Measurements from ENCODE around the gene SATL1. TPM values are rescaled to one million over a fixed set of nuclear protein-coding genes. Genes with fewer than 3 reads are reported as not detected.

SATL1 gene
- total and polyA plus RNA-seq, 2 of the 13 experiments (the other 11 are each of a cell fraction or from before 2014, with no cell fraction given): not detected

DNA sequence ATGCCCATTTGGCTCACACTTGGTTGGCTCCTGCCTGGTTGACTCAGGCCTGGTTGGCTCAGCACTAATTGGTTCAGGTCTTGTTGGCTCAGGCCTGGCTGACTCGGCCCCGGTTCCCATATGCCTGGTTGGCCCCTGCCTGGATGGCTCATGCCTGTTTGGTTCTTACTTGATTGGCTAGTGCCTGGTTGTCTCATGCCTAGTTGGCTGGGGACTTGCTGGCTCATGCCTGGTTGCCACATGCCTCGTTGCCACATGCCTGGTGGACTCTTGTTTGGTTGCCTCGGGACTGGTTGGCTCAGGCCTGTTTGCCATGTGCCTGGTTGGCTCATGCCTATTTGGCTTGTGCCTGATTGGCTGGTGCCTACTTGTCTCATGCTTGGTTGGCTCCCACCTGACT, 136.2 kb downstream of the SATL1 start (continued):
- TF ChIP-seq CENPBD1 (CRISPR knock-in tag; IDR thresholded peaks at IDR 0.05; ENCODE audit: borderline replicate concordance, low read depth): no peak
- TF ChIP-seq ZNF775 (CRISPR knock-in tag; IDR thresholded peaks at IDR 0.05; ENCODE audit: borderline replicate concordance): no peak
- TF ChIP-seq, protein P1, sequence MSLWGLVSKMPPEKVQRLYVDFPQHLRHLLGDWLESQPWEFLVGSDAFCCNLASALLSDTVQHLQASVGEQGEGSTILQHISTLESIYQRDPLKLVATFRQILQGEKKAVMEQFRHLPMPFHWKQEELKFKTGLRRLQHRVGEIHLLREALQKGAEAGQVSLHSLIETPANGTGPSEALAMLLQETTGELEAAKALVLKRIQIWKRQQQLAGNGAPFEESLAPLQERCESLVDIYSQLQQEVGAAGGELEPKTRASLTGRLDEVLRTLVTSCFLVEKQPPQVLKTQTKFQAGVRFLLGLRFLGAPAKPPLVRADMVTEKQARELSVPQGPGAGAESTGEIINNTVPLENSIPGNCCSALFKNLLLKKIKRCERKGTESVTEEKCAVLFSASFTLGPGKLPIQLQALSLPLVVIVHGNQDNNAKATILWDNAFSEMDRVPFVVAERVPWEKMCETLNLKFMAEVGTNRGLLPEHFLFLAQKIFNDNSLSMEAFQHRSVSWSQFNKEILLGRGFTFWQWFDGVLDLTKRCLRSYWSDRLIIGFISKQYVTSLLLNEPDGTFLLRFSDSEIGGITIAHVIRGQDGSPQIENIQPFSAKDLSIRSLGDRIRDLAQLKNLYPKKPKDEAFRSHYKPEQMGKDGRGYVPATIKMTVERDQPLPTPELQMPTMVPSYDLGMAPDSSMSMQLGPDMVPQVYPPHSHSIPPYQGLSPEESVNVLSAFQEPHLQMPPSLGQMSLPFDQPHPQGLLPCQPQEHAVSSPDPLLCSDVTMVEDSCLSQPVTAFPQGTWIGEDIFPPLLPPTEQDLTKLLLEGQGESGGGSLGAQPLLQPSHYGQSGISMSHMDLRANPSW (CRISPR knock-in tag; IDR thresholded peaks at IDR 0.05; ENCODE audit: borderline replicate concordance): no peak
- no peak for TF ChIP-seq MAFF (IDR thresholded peaks at IDR 0.05; ENCODE audit: low read depth, low read length)
- TF ChIP-seq CEBPG (CRISPR knock-in tag; IDR thresholded peaks at IDR 0.05): no peak
- no peak for TF ChIP-seq SRF (IDR thresholded peaks at IDR 0.05; ENCODE audit: low read depth, low read length)

- Histone ChIP-seq H3K27ac (ENCODE audit: extremely low read length, insufficient read depth, low read length) (no peak overlapping the region), H3K4me1 (ENCODE audit: insufficient read depth, low read length) (no peaks in the 10 kb centered on the region), H3K27me3 (ENCODE audit: control insufficient read depth in 1 of 2, insufficient read depth in 2 of 2, low read length in 2 of 2) (no peaks in the 10 kb centered on the region), H3K79me2 (ENCODE audit: insufficient read depth, low read length) (no peaks in the 10 kb centered on the region), H3K4me2 (ENCODE audit: low read depth, low read length) (no peak overlapping the region), H3K9ac (ENCODE audit: insufficient read depth, low read depth, low read length) (no peak overlapping the region), H4K20me1 (ENCODE audit: insufficient read depth, low read length) (no peaks in the 10 kb centered on the region), H2AFZ (ENCODE audit: low read length) (no peak overlapping the region), H3K4me3 (replicated peaks in 1 of 3; ENCODE audit: insufficient read depth in 1 of 3, low read depth in 2 of 3, low read length in 3 of 3) (no peak overlapping the region), H3K9me3 (ENCODE audit: low read length) (no peaks in the 10 kb centered on the region), H3K36me3 (replicated peaks in 1 of 2; ENCODE audit: control insufficient read depth in 1 of 2, insufficient read depth in 2 of 2, low read length in 2 of 2) (no peaks in the 10 kb centered on the region; a peak in 1 of 5 replicates)
- no TSS peak for BruUV-seq (replicated peaks)
- intact Hi-C loops (cut with micrococcal nuclease; ENCODE audit: unreplicated experiment): no loop called here
- CTCF ChIA-PET (ENCODE audit: low intra/inter-chr PET ratio, low total read pairs): no interaction called here
- POLR2A ChIA-PET: no interaction called here
- ATAC-seq: no peak
- 97% methylated on average over 4 of the region's 5 CpGs for WGBS (ENCODE audit: low lambda C conversion rate)
- in situ Hi-C loops (cut with HindIII; ENCODE audit: extremely low pct_ligation_motif_present, low pct_unique_long_range_greater_than_20kb): no loop called here
- DNase-seq (ENCODE audit: low spot score): no peak
- no peak for FAIRE-seq
- TF ChIP-seq ZNF263 (CRISPR knock-in tag; IDR thresholded peaks at IDR 0.05): no peak
- TF ChIP-seq, protein P2, sequence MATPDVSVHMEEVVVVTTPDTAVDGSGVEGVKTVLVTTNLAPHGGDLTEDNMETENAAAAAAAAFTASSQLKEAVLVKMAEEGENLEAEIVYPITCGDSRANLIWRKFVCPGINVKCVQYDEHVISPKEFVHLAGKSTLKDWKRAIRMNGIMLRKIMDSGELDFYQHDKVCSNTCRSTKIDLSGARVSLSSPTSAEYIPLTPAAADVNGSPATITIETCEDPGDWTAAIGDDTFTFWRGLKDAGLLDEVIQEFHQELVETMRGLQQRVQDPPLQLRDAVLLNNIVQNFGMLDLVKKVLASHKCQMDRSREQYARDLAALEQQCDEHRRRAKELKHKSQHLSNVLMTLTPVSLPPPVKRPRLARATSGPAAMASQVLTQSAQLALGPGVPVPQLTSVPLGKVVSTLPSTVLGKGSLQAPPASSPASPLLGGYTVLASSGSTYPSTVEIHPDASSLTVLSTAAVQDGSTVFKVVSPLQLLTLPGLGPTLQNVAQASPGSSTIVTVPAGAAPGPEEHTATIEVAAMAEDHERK (CRISPR knock-in tag; IDR thresholded peaks at IDR 0.05; ENCODE audit: low read depth): no peak
- no peak for TF ChIP-seq ZNF724P (CRISPR knock-in tag; IDR thresholded peaks at IDR 0.05; ENCODE audit: borderline replicate concordance)
- TF ChIP-seq MYC (CRISPR knock-in tag; IDR thresholded peaks at IDR 0.05; ENCODE audit: borderline replicate concordance): no peak
- no peak for TF ChIP-seq CAMTA2 (CRISPR knock-in tag; IDR thresholded peaks at IDR 0.05; ENCODE audit: borderline replicate concordance)
- TF ChIP-seq ZSCAN20 (CRISPR knock-in tag; IDR thresholded peaks at IDR 0.05; ENCODE audit: borderline replicate concordance): no peak
- no peak for TF ChIP-seq BHLHE40 (IDR thresholded peaks at IDR 0.05; ENCODE audit: low read length)
- no peak for TF ChIP-seq POLR2G (IDR thresholded peaks at IDR 0.05; ENCODE audit: low read depth, low read length)
- TF ChIP-seq ZBTB49 (CRISPR knock-in tag; IDR thresholded peaks at IDR 0.05; ENCODE audit: borderline replicate concordance): no peak
- no peak for TF ChIP-seq FOSL1 (CRISPR knock-in tag; IDR thresholded peaks at IDR 0.05; ENCODE audit: borderline replicate concordance)
These were observed 154.2 kb downstream of the SATL1 start for GRCh38 chrX:85089321-85089840.

Data from HepG2 (cell line).